ENCODE results near the gene MAPK8.

Gene MAPK8

GRCh38 chr10:48377751-48378530 is 71.5 kb downstream of the MAPK8 start:
- DNase-seq (ENCODE audit: extremely low read depth in 1 of 2, low read depth in 1 of 2): no peak

- no peak for DNase-seq (ENCODE audit: extremely low read depth in 1 of 2, low read depth in 1 of 2)
These were observed 72.2 kb downstream of the MAPK8 start for GRCh38 chr10:48378675-48379074.

- no peak for DNase-seq (ENCODE audit: extremely low read depth in 1 of 2, low read depth in 1 of 2)
These were observed 75.5 kb downstream of the MAPK8 start for GRCh38 chr10:48381971-48382370.

GRCh38 chr10:48382982-48383381 is 76.5 kb downstream of the MAPK8 start:
- DNase-seq (ENCODE audit: extremely low read depth in 1 of 2, low read depth in 1 of 2): no peak

GRCh38 chr10:48383393-48383792 is 76.9 kb downstream of the MAPK8 start:
- no peak for DNase-seq (ENCODE audit: extremely low read depth in 1 of 2, low read depth in 1 of 2)

GRCh38 chr10:48384699-48384982 is 78.2 kb downstream of the MAPK8 start:
- DNase-seq (ENCODE audit: extremely low read depth in 1 of 2, low read depth in 1 of 2): no peak

- DNase-seq (ENCODE audit: extremely low read depth in 1 of 2, low read depth in 1 of 2): no peak
These were observed 82.8 kb downstream of the MAPK8 start for GRCh38 chr10:48389272-48389671.

- no peak for DNase-seq (ENCODE audit: extremely low read depth in 1 of 2, low read depth in 1 of 2)
These were observed 83.5 kb downstream of the MAPK8 start for GRCh38 chr10:48389846-48390557.

GRCh38 chr10:48390558-48390871 is 84.0 kb downstream of the MAPK8 start:
- DNase-seq (ENCODE audit: extremely low read depth in 1 of 2, low read depth in 1 of 2): no peak

GRCh38 chr10:48390933-48391845 is 84.7 kb downstream of the MAPK8 start:
- DNase-seq (ENCODE audit: extremely low read depth in 1 of 2, low read depth in 1 of 2): no peak

- DNase-seq (ENCODE audit: extremely low read depth in 1 of 2, low read depth in 1 of 2): no peak
These were observed 85.5 kb downstream of the MAPK8 start for GRCh38 chr10:48391994-48392393.

- no peak for DNase-seq (ENCODE audit: extremely low read depth in 1 of 2, low read depth in 1 of 2)
These were observed 91.8 kb downstream of the MAPK8 start for GRCh38 chr10:48398261-48398660.

GRCh38 chr10:48399056-48399541 is 92.6 kb downstream of the MAPK8 start:
- no peak for DNase-seq (ENCODE audit: extremely low read depth in 1 of 2, low read depth in 1 of 2)

- no peak for DNase-seq (ENCODE audit: extremely low read depth in 1 of 2, low read depth in 1 of 2)
These were observed 93.1 kb downstream of the MAPK8 start for GRCh38 chr10:48399551-48399950.

- no peak for DNase-seq (ENCODE audit: extremely low read depth in 1 of 2, low read depth in 1 of 2)
These were observed 93.8 kb downstream of the MAPK8 start for GRCh38 chr10:48400129-48400849.

GRCh38 chr10:48400850-48401220 is 94.4 kb downstream of the MAPK8 start:
- no peak for DNase-seq (ENCODE audit: extremely low read depth in 1 of 2, low read depth in 1 of 2)

- DNase-seq (ENCODE audit: extremely low read depth in 1 of 2, low read depth in 1 of 2): no peak
These were observed 98.2 kb downstream of the MAPK8 start for GRCh38 chr10:48404646-48405045.

GRCh38 chr10:48406204-48406603 is 99.7 kb downstream of the MAPK8 start:
- DNase-seq (ENCODE audit: extremely low read depth in 1 of 2, low read depth in 1 of 2): no peak

- DNase-seq (ENCODE audit: extremely low read depth in 1 of 2, low read depth in 1 of 2): no peak
These were observed 100.2 kb downstream of the MAPK8 start for GRCh38 chr10:48406658-48407057.

- no peak for DNase-seq (ENCODE audit: extremely low read depth in 1 of 2, low read depth in 1 of 2)
These were observed 104.0 kb downstream of the MAPK8 start for GRCh38 chr10:48410503-48410902.

GRCh38 chr10:48411510-48411909 is 105.0 kb downstream of the MAPK8 start:
- DNase-seq (ENCODE audit: extremely low read depth in 1 of 2, low read depth in 1 of 2): no peak

All from activated CD8-positive, alpha-beta memory T cell treated with anti-CD3 and anti-CD28 coated beads for 1 hour (primary cell).